Keratinocyte (primary cell): ENCODE data around the gene NPLOC4. TPM values are rescaled to one million over a fixed set of nuclear protein-coding genes. Genes with fewer than 3 reads are reported as not detected.

ENCODE experiments used
- DNase-seq: peaks from one replicate; pipeline ENCODE4 v3.0.0-alpha.2; 2011; ENCODE audit warnings: low read depth, missing footprints, low spot score
- FAIRE-seq: peaks from 2 replicates; lab custom pipeline; 2011; peaks lifted over from hg19 to GRCh38; lab: Jason Lieb, UNC
- H2AFZ ChIP-seq: 2 replicates; pipeline ENCODE4 v1.6.0; 2012; ENCODE audit warnings: low read length, control low read depth, inconsistent platforms; ENCODE audit not compliant: control insufficient read depth
- H3K27ac ChIP-seq: 2 replicates; pipeline ENCODE4 v1.5.1; 2011; ENCODE audit warnings: low read length; ENCODE audit not compliant: control insufficient read depth, insufficient read depth
- H3K27me3 ChIP-seq: 3 replicates; pipeline ENCODE4 v1.6.0; 2011; ENCODE audit warnings: low read length; ENCODE audit not compliant: control insufficient read depth, insufficient read depth; ENCODE audit errors: extremely low read depth
- H3K36me3 ChIP-seq, 2 experiments: 2 replicates in 1 of 2; 3 replicates in 1 of 2; pipeline ENCODE4 v1.5.1; 2011; ENCODE audit warnings: low read length in 2 of 2, mild to moderate bottlenecking in 1 of 2; ENCODE audit not compliant: control insufficient read depth in 2 of 2, insufficient read depth in 2 of 2; ENCODE audit errors: extremely low read depth in 1 of 2
- H3K4me1 ChIP-seq: 3 replicates; pipeline ENCODE4 v1.5.1; 2011; ENCODE audit warnings: low read length; ENCODE audit not compliant: control insufficient read depth, insufficient read depth; ENCODE audit errors: extremely low read depth
- H3K4me2 ChIP-seq: 3 replicates; pipeline ENCODE4 v1.6.0; 2011; ENCODE audit warnings: low read depth, low read length; ENCODE audit not compliant: control insufficient read depth, insufficient read depth; ENCODE audit errors: extremely low read depth
- H3K4me3 ChIP-seq, 3 experiments: fragments of 200-600 bp in 1 of 3; sonication (generic) in 1 of 3; 2 replicates in 2 of 3; 3 replicates in 1 of 3; pipeline ENCODE4 v1.5.1; 2011 to 2016; ENCODE audit warnings: low read length in 3 of 3, mild to moderate bottlenecking in 3 of 3, control low read depth in 2 of 3, inconsistent platforms in 1 of 3, low read depth in 1 of 3, mixed read lengths in 1 of 3, mixed run types in 1 of 3, moderate library complexity in 1 of 3; ENCODE audit not compliant: control insufficient read depth in 2 of 3, insufficient read depth in 2 of 3; ENCODE audit errors: extremely low read depth in 1 of 3
- H3K79me2 ChIP-seq: 2 replicates; pipeline ENCODE4 v1.6.0; 2012; ENCODE audit warnings: low read length; ENCODE audit not compliant: control insufficient read depth, insufficient read depth
- H3K9ac ChIP-seq: 3 replicates; pipeline ENCODE4 v1.6.0; 2011; ENCODE audit warnings: low read length; ENCODE audit not compliant: control insufficient read depth, insufficient read depth; ENCODE audit errors: extremely low read depth
- H3K9me1 ChIP-seq: 3 replicates; pipeline ENCODE4 v1.6.0; 2011; ENCODE audit warnings: low read length; ENCODE audit not compliant: control insufficient read depth, insufficient read depth; ENCODE audit errors: extremely low read depth
- H3K9me3 ChIP-seq: 2 replicates; pipeline ENCODE4 v1.5.1; 2012; ENCODE audit warnings: low read depth, low read length; ENCODE audit not compliant: control insufficient read depth
- H4K20me1 ChIP-seq: 3 replicates; pipeline ENCODE4 v1.6.0; 2011; ENCODE audit warnings: low read length; ENCODE audit not compliant: control insufficient read depth, insufficient read depth; ENCODE audit errors: extremely low read depth
- EZH2 ChIP-seq: IDR thresholded peaks from one replicate; pipeline ENCODE4 v1.6.1; 2012; ENCODE audit warnings: inconsistent platforms, mild to moderate bottlenecking, low read length, moderate library complexity
- dilution Hi-C: fragments of 300-500 bp; cut with MboI; formaldehyde crosslinking; loops from one replicate; pipeline ENCODE4 v1.7.0; 2020; ENCODE audit warnings: low sequenced_read_pairs; ENCODE audit not compliant: extremely low pct_ligation_motif_present
- polyA plus RNA-seq, 5 experiments: library from polyadenylated mRNA; depleted of rRNA in 3 of 5; stranded (reverse) in 3 of 5; stranded (forward) in 1 of 5; unstranded in 1 of 5; fragments of >200 nt; gene quantifications; 1 replicate in 1 of 5; 2 replicates in 3 of 5; 3 replicates in 1 of 5; pipeline versions ENCODE4 v1.2.1 to v1.2.3, GENCODE V29; 2011 to 2012; ENCODE audit warnings: missing spikeins in 2 of 5, low read depth in 1 of 5, low replicate concordance in 1 of 5
- TF ChIP-seq, protein P1 (sequence below), 3 experiments: IDR thresholded peaks in 1 of 3; conservative IDR thresholded peaks in 1 of 3; optimal IDR thresholded peaks in 1 of 3; 2 replicates in 2 of 3; 3 replicates in 1 of 3; pipeline versions ENCODE3 to v1.5.1; 2011; ENCODE audit warnings: low read length in 3 of 3, mild to moderate bottlenecking in 3 of 3, moderate library complexity in 2 of 3, control low read depth in 1 of 3, inconsistent platforms in 1 of 3; ENCODE audit not compliant: insufficient read depth in 2 of 3; ENCODE audit errors: extremely low read depth in 1 of 3

NPLOC4 gene
- polyA plus RNA-seq, 1 donor (not counting 4 experiments of a cell fraction or from before 2014, with no cell fraction given) = 64.0 TPM

DNA sequence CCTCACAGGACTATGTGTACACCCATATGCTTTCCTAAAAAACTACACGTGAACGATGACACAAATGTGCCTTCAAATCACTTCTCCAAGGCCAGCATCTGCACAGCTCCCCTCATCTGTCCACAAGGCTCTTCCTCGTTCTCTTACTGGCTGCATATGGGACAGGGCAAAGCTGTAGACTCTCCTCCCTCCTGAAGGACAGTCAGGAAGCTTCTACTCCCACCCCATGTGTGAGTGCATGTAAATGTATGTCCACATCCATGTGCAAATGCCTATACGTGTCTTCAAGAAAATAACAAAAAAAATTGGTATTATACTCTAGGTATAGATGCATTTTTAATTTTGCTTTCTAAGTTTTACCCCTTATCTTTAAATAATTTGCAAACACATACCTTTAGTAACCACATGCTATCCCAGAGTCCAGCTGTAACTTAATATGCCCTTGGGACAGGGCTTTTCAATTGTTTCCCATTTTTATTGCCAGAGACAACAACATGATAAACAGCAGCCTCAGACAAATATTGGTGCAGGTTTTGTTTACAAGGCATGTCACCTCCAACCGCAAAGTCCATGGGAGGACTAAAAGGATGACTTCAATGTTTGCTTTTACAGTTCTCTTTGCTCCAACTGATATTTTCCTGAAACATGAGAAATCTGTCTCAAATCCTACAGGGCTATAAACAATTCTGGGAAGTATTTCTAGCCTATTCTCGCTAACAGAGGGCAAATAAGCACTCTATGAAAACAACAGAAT is 53.1 kb downstream of the NPLOC4 start:
- Histone ChIP-seq H3K27me3 (no peaks in the 10 kb centered on the region), H3K4me1 (peaks cover 18% of the 10 kb centered on the region), H3K9ac (no peak overlapping the region), H3K9me3 (no peaks in the 10 kb centered on the region), H3K27ac (no peak overlapping the region), H3K9me1 (no peaks in the 10 kb centered on the region), H4K20me1 (no peaks in the 10 kb centered on the region), H3K36me3 (peaks cover 30% of the 10 kb centered on the region in 2 experiments), H3K4me2 (no peak overlapping the region), H2AFZ (no peak overlapping the region), H3K79me2 (peaks cover 3% of the 10 kb centered on the region), H3K4me3 (no peak overlapping the region)
- dilution Hi-C loops = no loop called here
- no peak for TF ChIP-seq EZH2
- TF ChIP-seq, protein P1, sequence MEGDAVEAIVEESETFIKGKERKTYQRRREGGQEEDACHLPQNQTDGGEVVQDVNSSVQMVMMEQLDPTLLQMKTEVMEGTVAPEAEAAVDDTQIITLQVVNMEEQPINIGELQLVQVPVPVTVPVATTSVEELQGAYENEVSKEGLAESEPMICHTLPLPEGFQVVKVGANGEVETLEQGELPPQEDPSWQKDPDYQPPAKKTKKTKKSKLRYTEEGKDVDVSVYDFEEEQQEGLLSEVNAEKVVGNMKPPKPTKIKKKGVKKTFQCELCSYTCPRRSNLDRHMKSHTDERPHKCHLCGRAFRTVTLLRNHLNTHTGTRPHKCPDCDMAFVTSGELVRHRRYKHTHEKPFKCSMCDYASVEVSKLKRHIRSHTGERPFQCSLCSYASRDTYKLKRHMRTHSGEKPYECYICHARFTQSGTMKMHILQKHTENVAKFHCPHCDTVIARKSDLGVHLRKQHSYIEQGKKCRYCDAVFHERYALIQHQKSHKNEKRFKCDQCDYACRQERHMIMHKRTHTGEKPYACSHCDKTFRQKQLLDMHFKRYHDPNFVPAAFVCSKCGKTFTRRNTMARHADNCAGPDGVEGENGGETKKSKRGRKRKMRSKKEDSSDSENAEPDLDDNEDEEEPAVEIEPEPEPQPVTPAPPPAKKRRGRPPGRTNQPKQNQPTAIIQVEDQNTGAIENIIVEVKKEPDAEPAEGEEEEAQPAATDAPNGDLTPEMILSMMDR (optimal IDR thresholded peaks at IDR 0.05 in 1 of 3, IDR thresholded peaks at IDR 0.05 in 1 of 3, conservative IDR thresholded peaks at IDR 0.05 in 1 of 3; ENCODE audit: extremely low read depth in 1 of 3, insufficient read depth in 2 of 3, low read length in 3 of 3) = no peak
- DNase-seq = no peak
- FAIRE-seq = no peak

DNA sequence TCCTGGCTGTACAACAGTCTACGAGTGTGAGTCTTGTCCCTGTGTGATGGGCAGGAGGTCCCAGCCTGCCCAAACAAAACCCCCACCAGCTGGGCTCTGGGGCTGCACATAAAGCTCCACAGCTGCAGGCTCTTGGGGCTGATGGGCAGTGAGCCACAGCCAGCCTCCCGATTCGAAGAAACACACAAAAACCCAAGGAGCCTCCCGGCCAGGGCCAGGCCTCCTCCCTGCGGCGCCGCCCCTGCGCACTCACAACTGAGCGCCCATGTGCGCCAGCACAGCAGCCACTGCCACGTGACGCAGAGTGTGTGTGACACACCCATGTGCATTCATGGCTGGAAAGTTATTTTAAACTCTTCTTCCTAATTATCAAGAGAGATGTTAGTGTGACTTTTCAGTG is 54.2 kb downstream of the NPLOC4 start:
- Histone ChIP-seq H3K9me1 (peaks cover 6% of the 10 kb centered on the region), H3K4me2 (no peak overlapping the region), H3K27ac (peak overlapping the region; percentile 52), H3K4me3 (no peak overlapping the region), H3K9ac (no peak overlapping the region), H3K36me3 (peaks cover 24 to 32% of the 10 kb centered on the region in 2 experiments), H3K4me1 (peaks cover 28% of the 10 kb centered on the region), H4K20me1 (no peaks in the 10 kb centered on the region), H2AFZ (no peak overlapping the region), H3K9me3 (no peaks in the 10 kb centered on the region), H3K27me3 (no peaks in the 10 kb centered on the region), H3K79me2 (peaks cover 9% of the 10 kb centered on the region)
- TF ChIP-seq, protein P1 (optimal IDR thresholded peaks at IDR 0.05 in 1 of 3, IDR thresholded peaks at IDR 0.05 in 1 of 3, conservative IDR thresholded peaks at IDR 0.05 in 1 of 3; ENCODE audit: extremely low read depth in 1 of 3, insufficient read depth in 2 of 3, low read length in 3 of 3) = no peak
- TF ChIP-seq EZH2 = no peak
- FAIRE-seq (no peak), DNase-seq (no peak)
- dilution Hi-C loops = no loop called here
